GM12872 (cell line): ENCODE measurements around the gene SNX21.

Experiments used
- TF ChIP-seq, protein P1 (sequence below): IDR thresholded peaks from 3 replicates; pipeline ENCODE4 v1.5.1; 2011; ENCODE audit warnings: low read depth, mild to moderate bottlenecking, low read length, moderate library complexity; ENCODE audit not compliant: insufficient read depth

SNX21 gene

DNA sequence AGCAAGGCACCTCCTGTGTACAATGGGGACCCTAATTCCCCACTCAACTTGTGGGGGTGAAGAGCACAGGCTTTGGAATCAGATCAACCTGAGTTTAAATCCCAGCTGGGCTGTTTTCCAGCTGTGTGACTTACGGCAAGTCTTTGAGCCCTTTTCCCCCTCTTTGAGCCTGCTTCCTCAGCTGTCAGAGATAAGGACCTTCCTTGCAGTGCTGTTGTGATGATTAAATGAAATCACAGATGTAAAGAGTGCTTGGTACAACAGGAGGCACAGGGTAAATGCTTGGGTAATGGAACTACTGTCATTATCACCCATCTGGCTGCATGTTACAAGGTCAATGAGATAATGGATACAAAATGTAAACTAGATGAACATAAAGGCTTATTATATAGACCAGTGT lies 3.2 kb downstream of the SNX21 start:
- TF ChIP-seq, protein P1, sequence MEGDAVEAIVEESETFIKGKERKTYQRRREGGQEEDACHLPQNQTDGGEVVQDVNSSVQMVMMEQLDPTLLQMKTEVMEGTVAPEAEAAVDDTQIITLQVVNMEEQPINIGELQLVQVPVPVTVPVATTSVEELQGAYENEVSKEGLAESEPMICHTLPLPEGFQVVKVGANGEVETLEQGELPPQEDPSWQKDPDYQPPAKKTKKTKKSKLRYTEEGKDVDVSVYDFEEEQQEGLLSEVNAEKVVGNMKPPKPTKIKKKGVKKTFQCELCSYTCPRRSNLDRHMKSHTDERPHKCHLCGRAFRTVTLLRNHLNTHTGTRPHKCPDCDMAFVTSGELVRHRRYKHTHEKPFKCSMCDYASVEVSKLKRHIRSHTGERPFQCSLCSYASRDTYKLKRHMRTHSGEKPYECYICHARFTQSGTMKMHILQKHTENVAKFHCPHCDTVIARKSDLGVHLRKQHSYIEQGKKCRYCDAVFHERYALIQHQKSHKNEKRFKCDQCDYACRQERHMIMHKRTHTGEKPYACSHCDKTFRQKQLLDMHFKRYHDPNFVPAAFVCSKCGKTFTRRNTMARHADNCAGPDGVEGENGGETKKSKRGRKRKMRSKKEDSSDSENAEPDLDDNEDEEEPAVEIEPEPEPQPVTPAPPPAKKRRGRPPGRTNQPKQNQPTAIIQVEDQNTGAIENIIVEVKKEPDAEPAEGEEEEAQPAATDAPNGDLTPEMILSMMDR: no peak

DNA sequence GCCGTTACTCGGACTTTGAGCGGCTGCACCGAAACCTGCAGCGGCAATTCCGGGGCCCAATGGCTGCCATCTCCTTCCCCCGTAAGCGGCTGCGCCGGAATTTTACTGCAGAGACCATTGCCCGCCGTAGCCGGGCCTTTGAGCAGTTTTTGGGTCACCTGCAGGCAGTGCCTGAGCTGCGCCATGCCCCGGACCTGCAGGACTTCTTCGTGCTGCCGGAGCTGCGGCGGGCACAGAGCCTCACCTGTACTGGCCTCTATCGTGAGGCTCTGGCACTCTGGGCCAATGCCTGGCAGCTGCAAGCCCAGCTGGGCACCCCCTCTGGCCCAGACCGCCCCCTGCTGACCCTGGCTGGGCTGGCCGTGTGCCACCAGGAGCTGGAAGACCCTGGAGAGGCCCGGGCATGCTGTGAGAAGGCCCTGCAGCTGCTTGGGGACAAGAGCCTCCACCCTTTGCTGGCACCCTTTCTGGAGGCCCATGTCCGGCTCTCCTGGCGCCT lies 7.2 kb downstream of the SNX21 start:
- TF ChIP-seq, protein P1: no peak

DNA sequence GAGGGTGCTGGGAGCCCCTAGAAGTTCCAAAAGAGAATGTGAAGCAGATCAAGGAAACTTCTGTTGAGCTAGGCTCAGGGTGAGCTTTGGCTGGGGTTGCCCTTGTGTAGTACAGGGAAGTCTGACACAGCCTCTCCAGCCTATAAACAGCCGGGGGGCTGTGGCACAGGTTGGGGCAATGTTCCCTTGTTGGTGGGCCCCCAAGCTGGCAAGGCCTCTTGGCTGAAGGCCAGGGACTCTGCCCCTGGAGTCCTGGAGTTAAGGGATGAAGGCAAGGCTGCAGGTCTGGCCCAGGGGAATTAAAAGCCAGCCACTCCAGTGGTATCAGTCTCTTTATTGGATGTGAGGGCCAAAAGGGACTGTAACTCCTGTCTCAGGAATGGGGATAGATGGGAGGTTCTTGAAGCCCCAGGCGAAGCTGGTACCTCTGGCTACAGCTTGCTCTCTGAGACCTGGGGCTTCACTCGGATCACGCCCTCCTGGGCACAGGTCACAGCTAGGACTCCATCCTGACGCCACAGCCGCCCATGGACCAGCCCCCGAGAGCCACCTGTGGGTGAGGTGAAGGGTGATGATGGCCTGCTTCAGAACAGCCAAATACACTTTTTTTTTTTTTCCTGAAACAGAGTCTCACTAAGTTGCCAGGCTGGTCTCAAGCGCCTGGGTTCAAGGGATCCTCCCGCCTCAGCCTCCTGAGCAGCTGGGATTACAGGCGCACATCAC lies 8.0 kb downstream of the SNX21 start:
- TF ChIP-seq, protein P1: no peak

DNA sequence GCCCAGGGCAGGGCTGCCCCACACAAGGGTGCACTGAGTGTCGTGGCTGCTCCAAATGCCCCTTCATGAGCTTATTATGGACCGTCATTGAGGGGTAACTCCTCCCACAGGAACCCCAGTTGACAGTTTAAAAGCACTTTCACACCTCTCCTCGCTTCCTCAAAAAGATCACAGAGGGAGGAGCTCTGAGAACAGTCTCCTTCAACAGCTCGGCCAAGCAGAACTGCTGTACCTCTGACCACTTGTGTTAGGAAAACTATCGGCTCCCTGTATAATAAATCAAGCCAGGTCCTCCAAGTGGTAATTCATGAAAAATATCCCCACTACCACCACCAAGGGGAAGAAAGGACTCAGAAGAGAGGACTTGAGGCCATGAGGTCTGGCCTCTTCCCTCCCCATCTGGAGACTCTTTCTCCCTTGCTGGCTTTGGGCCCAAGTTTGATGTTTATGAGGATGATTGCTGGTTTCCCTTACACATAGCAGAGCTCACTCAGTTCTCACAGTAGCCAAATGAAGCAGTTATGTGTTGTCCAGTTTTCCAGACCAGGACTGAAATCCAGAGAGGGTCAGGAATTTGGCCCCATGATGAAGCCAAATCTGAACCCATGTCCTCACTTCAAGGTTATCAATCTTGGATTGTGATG lies 8.7 kb downstream of the SNX21 start:
- TF ChIP-seq, protein P1: no peak

DNA sequence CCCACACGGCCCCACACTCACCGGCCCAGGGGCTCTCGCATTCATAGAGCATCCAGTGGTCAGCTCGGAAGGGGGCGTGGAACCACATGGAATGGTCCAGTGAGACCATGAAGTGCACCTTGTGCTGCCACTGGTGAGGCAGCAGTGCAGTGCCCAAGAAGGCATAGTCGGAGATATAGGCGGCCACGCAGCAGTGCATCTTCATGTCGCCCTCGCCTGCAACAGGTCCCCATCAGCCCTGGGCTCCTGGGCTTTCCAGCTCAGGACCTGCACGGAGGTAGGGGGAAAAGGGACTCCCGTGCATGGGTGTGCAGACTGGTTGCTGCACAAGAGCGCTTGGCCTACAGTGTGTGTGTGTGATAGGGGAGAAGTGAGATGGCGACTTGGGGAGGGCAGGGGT lies 9.9 kb downstream of the SNX21 start:
- TF ChIP-seq, protein P1: no peak

DNA sequence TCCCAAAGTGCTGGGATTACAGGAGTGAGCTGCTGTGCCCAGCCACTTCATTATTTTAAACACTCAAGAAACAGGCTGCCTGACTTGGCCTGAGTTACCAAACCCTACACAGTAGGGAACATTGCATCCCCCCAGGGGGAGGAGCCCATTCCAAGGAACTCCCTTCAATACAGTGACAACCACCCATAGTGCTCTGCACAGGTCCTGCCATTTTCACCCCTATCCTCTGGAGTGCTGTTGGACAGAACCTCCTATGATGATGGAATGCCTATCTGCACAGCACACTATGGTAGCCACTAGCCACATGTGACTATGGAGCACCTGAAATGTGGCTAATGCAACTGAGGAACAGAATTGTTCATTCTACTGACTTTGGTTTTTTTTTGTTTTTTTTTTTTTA lies 11.9 kb downstream of the SNX21 start:
- TF ChIP-seq, protein P1: no peak

DNA sequence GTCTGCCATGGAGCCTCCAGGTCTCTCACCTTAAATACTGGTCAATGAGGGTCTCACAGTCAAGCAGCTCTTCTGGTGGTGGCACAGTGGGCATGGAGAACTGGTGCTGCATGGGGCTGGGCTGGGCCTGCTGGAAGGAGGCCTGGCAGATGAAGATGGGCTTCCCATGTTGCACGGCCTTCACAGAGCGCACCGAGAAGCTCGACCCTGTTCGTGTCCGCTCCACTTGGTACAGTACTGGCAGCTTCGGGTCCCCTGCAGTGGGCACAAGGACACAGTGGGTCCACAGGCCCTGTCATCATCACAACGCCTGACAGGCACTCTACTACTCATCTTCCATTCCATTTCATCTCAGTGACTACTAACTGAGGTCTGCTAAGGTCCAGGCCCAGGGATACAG lies 14.8 kb downstream of the SNX21 start:
- TF ChIP-seq, protein P1: no peak
